NCI-H774 (cell line): Measurements from ENCODE around the gene DEK.

Source experiments
- DNase-seq: peaks from one replicate; lab custom pipeline; 2025; lab: John Stamatoyannopoulos, UW

The DEK gene

GRCh38 chr6:18265787-18266522, 1.6 kb upstream of the DEK start:
- DNase-seq = no peak

GRCh38 chr6:18264923-18265377, 620 bp upstream of the DEK start:
- DNase-seq = no peak

- no peak for DNase-seq
These were observed 712 bp downstream of the DEK start for GRCh38 chr6:18263418-18264218.

DNA sequence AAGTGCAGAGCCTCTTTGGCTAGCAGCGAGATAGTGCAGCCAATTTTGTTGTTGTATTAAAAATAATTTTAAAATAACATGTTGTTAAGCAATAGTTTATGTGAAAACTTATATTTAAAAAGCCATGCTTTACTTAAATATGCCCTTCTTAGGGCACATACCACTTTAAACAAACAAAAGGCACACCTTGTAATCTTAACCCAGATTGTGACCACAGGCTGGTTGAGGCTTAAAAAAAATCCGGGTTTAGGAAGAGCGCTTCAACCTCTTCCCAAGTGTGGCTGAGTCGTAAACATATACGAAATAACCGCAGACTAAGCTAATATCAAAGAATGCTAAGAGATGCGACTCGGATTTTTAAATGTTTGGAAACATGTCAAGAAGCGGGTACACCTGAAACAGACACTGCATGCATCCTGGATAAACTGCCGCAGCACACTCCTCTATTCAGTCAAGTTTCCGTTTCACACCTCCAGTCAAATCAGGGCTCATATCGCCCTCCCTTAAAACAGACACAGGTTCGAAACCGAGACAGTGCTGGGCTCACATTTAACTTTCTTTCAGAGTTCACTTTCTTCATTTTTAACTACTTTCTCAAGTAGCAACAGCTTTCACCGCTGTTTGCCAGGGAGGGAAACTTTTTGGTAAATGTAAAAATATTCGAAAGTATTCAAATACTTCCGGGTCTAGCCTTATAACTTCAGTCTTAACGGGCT, 1.5 kb downstream of the DEK start:
- no peak for DNase-seq

GRCh38 chr6:18261877-18262276, 2.5 kb downstream of the DEK start:
- DNase-seq = no peak

GRCh38 chr6:18260448-18261106, 3.8 kb downstream of the DEK start:
- DNase-seq = no peak

DNA sequence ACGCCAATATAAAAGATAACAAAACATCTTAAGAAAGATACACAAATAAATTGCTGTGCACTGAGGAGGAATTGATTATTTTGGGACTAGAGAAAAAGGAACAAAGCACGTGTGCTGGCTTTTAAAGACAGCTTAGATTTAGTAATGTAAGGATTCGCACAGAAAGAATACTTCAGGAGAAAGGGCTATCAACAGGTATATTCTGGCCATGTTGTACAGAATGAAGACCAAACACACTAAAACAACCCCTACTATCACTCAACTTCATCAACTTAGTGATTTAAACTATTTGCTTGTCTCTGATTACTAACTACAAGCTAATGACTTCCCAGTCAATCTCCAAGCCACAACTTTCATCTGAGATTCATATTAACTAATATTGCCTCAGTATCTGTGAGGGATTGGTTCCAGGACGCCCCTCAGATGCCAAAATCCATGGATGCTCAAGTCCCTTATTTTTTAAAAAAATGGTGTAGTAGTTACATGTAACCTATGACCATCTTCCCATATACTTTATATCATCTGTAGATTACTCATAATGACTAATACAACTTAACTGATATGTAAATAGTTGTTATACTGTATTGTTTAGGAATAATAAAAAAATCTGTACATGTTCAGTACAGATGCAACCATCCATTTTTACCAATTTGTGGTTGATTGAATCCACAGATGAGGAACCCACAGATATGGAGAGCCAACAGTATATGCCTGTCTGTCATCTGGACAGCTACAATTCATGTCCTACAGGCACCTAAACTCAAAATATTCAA, 4.5 kb downstream of the DEK start:
- DNase-seq = no peak

DNA sequence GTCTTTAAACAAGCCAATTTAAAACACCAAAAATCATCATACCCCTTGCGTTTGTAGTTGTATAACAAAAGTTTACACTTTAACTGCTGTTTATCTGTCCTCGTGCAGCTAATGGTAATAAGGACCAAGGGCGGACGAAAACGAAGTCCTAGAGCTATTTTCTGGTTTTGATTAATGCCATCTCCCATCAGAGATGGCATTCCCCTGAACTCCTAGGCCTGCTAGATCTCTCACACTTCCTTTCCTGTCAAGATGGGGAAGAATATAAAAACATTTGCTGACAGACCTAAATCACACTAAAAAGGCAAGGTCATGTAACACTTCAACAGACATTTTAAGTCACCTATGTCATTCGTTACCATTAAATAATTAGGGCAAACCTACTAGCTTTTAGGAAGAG, 9.5 kb downstream of the DEK start:
- no peak for DNase-seq

- no peak for DNase-seq
These were observed 10.7 kb downstream of the DEK start for GRCh38 chr6:18253635-18254034.

- no peak for DNase-seq
These were observed 15.1 kb downstream of the DEK start for GRCh38 chr6:18249271-18249670.

- DNase-seq = no peak
These were observed 15.6 kb downstream of the DEK start for GRCh38 chr6:18248698-18249097.

GRCh38 chr6:18247002-18247401, 17.3 kb downstream of the DEK start:
- no peak for DNase-seq

DNA sequence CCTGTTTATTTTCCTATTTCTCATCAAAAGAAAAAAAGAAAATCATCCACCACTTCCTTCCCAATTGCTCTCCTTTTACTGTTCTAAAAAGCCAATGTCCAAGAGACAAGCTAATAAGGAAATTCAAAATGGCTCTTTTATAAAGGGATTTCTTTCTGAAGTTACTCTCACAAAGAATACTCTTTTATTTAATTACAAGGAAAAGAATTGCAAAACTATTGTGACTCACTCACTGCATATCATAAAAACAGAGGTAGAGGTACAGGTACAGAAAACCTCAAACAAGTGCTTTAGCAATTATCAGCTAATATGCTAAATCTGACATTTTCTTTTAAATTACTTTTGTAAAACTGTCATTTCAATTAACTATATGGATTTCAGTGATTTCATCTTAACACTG, 18.1 kb downstream of the DEK start:
- no peak for DNase-seq

GRCh38 chr6:18245642-18246041, 18.7 kb downstream of the DEK start:
- no peak for DNase-seq

- no peak for DNase-seq
These were observed 19.3 kb downstream of the DEK start for GRCh38 chr6:18245079-18245478.

GRCh38 chr6:18244251-18244650, 20.1 kb downstream of the DEK start:
- DNase-seq = no peak

DNA sequence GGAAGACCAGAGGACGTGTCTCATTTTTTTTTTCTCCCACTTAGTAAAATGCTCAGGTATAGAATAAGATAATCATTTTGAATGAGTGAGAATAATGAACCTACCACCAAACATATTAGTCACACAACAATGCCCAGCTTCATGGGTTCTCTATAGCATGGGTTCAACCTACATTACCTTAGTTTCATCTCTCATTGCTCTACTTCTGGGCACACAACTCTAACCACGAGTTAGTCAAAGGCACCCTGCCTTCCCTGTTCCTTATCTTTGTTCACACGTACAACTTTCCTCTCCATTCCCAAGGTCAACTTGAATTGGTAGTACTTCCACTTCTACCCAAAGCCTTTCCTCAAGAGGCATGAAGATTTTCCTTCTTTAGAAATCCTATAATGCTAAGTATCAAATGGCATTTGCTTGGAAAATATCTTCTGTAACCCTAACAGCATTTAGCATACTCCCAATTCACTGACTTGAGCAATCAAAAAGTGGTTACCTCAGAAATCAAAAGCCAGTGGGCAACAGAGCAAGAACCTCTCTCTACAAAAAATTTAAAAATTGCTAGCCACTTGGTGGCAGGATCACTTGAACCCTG, 20.9 kb downstream of the DEK start:
- DNase-seq = no peak

DNA sequence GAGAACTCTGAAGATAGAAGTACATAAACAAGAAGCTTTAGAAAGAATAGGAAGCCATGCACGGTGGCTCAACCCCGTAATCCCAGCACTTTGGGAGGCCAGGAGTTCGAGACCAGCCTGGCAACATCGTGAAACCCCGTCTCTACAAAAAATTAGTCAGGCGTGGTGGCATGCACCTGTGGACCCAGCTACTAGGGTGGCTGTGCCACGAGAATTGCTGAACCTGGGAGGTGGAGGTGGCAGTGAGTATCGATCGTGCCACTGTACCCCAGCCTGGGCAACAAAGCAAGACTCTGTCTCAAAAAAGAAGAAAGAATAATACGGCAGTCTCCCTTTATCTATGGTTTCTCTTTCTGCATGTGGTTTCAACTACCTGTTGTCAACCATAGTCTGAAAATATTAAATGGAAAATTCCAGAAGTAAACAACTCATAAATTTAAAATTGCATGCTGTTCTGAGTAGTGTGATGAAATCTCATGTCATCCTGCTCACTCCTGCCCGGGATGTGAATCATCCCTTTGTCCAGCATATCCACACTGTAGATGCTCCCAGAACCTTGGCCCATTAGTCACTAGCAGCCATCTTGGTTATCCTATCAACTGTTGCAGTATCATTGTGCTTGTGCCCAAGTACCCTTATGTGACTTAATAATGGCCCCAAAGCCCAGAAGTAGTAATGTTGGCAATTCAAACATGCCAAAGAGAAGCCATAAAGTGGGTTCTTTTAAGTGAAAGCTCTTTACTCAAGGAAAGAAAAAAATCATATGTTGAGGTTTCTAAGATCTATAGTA, 22.1 kb downstream of the DEK start:
- no peak for DNase-seq

GRCh38 chr6:18241208-18242038, 22.9 kb downstream of the DEK start:
- DNase-seq = no peak
